Endothelial cell of umbilical vein (primary cell): ENCODE data around the gene INSRR.

ENCODE experiments used
- MAX ChIP-seq: IDR thresholded peaks from 2 replicates; pipeline ENCODE4 v1.6.1; 2011; ENCODE audit not compliant: insufficient read depth, insufficient read length
- POLR2A ChIP-seq: IDR thresholded peaks from 2 replicates; pipeline ENCODE4 v1.6.1; 2012; ENCODE audit warnings: low read depth, mild to moderate bottlenecking, control low read depth, low read length
- POLR2AphosphoS5 ChIP-seq: IDR thresholded peaks from 2 replicates; pipeline ENCODE4 v1.6.1; 2012; ENCODE audit warnings: low read depth, mild to moderate bottlenecking, control low read depth, low read length, moderate library complexity; ENCODE audit not compliant: insufficient read depth
- TF ChIP-seq, protein P1 (sequence below), 2 donors: IDR thresholded peaks; 1 replicate in 1 of 2; 2 replicates in 1 of 2; pipeline ENCODE4 v1.5.1; 2011; ENCODE audit warnings: low read length in 2 of 2, mild to moderate bottlenecking in 2 of 2, moderate library complexity in 2 of 2, control low read depth in 1 of 2, inconsistent platforms in 1 of 2, low read depth in 1 of 2; ENCODE audit not compliant: insufficient read depth in 1 of 2; ENCODE audit errors: extremely low read depth in 1 of 2

GRCh38 chr1:156900896-156901589 lies 42.1 kb upstream of the INSRR start:
- TF ChIP-seq, protein P1, sequence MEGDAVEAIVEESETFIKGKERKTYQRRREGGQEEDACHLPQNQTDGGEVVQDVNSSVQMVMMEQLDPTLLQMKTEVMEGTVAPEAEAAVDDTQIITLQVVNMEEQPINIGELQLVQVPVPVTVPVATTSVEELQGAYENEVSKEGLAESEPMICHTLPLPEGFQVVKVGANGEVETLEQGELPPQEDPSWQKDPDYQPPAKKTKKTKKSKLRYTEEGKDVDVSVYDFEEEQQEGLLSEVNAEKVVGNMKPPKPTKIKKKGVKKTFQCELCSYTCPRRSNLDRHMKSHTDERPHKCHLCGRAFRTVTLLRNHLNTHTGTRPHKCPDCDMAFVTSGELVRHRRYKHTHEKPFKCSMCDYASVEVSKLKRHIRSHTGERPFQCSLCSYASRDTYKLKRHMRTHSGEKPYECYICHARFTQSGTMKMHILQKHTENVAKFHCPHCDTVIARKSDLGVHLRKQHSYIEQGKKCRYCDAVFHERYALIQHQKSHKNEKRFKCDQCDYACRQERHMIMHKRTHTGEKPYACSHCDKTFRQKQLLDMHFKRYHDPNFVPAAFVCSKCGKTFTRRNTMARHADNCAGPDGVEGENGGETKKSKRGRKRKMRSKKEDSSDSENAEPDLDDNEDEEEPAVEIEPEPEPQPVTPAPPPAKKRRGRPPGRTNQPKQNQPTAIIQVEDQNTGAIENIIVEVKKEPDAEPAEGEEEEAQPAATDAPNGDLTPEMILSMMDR (IDR thresholded peaks at IDR 0.05; ENCODE audit: extremely low read depth in 1 of 2, insufficient read depth in 1 of 2, low read depth in 1 of 2, low read length in 2 of 2), result no peak
- TF ChIP-seq MAX, result no peak
- TF ChIP-seq POLR2A, result no peak
- TF ChIP-seq POLR2AphosphoS5, result no peak
